T-helper 1 cell treated with Interleukin-12 subunit alpha and Interleukin-12 subunit beta and Interleukin-4 antibody, amounts not matched to agents 30 μg/mL and 1 μg/mL, for 36 hours (primary cell): ENCODE results near the gene ATXN1.

ENCODE experiments used
- H3K27ac Mint-ChIP-seq: one replicate; pipeline ENCODE4 v1.8.0; 2021; ENCODE audit warnings: mild to moderate bottlenecking, mixed read lengths
- H3K27me3 Mint-ChIP-seq: one replicate; pipeline ENCODE4 v1.8.0; 2021; ENCODE audit warnings: low read depth, mixed read lengths
- H3K36me3 Mint-ChIP-seq: one replicate; pipeline ENCODE4 v1.8.0; 2021; ENCODE audit warnings: low read depth, mixed read lengths
- H3K4me1 Mint-ChIP-seq: one replicate; pipeline ENCODE4 v1.8.0; 2021; ENCODE audit warnings: low read depth, mixed read lengths
- H3K4me3 Mint-ChIP-seq: one replicate; pipeline ENCODE4 v1.8.0; 2021; ENCODE audit warnings: mild to moderate bottlenecking, moderate library complexity, mixed read lengths
- H3K9me3 Mint-ChIP-seq: one replicate; pipeline ENCODE4 v1.8.0; 2021; ENCODE audit warnings: mixed read lengths

Gene ATXN1

DNA sequence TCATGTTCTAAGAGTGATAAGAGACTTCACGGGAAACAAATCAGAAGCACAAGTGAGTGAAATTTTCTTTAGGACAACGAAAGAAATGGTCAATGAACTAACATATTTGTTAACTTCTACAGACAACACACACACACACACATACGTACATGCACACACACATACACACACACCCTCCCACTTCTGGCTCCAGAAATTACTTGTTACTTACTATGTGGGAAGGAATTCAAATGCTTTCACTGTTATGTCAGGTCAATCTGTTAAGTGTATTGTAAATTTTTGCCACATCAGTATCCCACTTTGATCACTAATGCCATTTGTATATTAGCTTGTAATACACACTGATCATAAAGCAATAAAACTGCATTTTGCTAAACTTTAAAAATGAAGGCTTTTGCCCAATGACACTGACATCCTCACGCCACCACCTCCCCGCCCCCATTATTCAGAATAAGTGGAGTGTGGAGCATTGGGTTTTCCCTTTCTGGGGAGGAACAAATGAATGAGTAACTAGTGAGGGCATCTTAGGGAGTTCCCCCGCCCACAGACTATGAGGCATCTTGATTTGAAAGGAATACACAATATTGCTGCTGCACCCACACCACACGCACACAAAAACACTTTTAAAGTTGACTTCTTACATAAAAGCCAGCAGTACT, 76.2 kb downstream of the ATXN1 start:
- Mint-ChIP-seq H3K27ac (peak overlapping the region; percentile 81), H3K4me3 (peak overlapping the region; percentile 51)

DNA sequence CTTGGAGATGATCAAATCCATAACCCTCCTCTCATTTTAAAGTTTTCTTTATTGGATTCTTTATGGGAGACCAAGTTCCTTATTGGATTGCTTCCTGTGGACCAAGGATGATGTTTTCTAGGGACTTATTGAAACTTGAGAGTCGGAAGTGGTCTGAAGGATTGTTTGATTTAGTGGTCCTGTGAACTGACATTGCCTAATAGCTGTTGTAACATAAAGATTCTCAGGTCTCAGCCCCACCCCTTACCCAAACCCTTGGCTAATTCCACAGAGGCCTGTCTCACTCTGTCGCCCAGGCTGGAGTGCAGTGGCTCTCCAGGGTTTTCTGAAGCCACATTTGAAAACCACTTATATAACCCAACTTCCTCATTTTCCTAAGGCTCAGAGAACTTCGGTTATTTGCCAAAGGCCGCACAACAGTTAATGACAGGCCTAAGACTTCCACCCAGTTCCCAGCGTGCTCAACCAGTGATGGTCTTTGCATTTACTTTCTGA, 77.0 kb downstream of the ATXN1 start:
- Mint-ChIP-seq H3K27me3 (no peaks in the 10 kb centered on the region), H3K9me3 (no peaks in the 10 kb centered on the region), H3K4me3 (no peak overlapping the region), H3K4me1 (peaks cover 62% of the 10 kb centered on the region), H3K36me3 (peaks cover 47% of the 10 kb centered on the region), H3K27ac (no peak overlapping the region)

More for the DNA sequence above, 76.2 kb downstream of the ATXN1 start:
- Mint-ChIP-seq H3K36me3 (peaks cover 43% of the 10 kb centered on the region), H3K4me1 (peaks cover 61% of the 10 kb centered on the region), H3K27me3 (no peaks in the 10 kb centered on the region), H3K9me3 (no peaks in the 10 kb centered on the region)

DNA sequence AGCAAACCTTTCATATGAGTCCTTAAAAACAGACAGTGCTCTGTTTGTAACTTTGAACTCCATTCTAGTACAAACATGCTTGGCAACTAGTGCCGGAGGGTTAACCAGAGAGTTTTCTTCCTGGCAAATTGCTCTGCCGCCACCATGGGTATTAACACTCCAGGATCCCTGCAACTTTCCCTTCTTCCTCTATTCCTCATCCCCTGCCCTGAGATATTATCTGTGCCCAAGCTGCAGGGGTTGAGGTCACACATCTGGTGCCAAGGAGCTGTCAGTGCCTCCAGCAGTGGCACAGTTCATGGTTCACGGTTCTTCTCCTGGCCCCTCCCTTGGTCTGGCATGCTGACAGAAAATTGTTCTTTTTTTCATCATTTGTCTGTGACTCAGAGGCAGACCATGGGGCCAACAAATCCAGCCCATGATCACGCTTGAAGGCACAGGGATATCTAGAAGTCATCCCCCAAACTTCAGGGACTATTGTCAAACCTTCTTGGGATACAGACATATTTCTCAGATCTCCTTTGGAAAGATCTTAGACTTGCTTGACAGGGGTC, 77.5 kb downstream of the ATXN1 start:
- no peaks in the 10 kb centered on the region for H3K9me3 Mint-ChIP-seq
- H3K27me3 Mint-ChIP-seq = no peaks in the 10 kb centered on the region
- H3K27ac Mint-ChIP-seq = peak overlapping the region; percentile 24
- H3K4me3 Mint-ChIP-seq = no peak overlapping the region
- H3K36me3 Mint-ChIP-seq = peaks cover 49% of the 10 kb centered on the region
- peaks cover 63% of the 10 kb centered on the region for H3K4me1 Mint-ChIP-seq

DNA sequence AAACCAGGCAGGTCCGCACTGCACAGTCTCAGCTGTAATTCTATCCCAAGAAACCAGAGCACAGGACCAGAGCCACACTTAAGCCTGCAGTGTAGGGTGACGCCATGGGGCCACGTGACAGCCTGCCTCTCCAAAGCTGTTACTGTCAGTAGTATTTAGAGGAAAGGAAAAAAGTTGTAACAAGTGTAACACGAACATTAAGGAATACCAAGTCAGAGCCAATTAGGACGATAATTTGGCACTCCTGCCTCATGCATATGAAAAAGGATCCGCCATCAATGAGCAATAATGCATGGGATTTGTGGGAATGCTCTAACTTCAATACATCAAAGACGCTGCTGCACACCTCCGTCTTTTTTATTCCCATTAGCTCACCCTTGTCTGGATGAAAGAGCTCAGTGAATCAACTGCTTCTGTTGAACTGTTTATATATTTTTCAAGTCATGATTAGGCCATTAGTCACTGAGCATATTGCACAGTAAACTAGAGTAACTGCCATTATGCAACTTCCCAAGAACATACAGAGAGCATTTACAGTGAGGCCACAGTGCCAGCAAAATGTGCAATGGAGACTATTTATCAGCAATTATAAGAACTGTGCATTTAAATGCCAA, 79.9 kb downstream of the ATXN1 start:
- Mint-ChIP-seq H3K4me1 (peaks cover 52% of the 10 kb centered on the region), H3K27me3 (no peaks in the 10 kb centered on the region), H3K27ac (no peak overlapping the region), H3K9me3 (no peaks in the 10 kb centered on the region), H3K4me3 (no peak overlapping the region), H3K36me3 (peaks cover 59% of the 10 kb centered on the region)

DNA sequence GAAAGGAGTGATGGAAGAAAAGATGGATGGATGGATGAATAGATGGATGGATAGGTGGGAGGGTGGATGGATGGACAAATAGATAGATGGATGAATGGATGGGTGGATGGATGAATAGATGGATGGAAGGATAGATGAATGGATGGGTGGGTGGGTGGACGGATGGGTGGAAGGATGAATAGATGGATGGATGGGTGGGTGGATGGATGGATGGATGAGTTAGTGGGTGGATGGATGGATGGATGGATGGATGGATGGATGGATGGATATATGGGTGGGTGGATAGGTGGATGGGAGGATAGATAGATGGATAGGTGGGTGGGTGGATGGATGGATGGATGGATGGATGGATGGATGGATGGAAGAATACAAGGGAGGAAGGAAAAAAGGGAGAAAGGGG, 82.2 kb downstream of the ATXN1 start:
- no peak overlapping the region for H3K4me3 Mint-ChIP-seq
- H3K27ac Mint-ChIP-seq = no peak overlapping the region
- H3K36me3 Mint-ChIP-seq = peaks cover 62% of the 10 kb centered on the region
- H3K27me3 Mint-ChIP-seq = no peaks in the 10 kb centered on the region
- H3K4me1 Mint-ChIP-seq = peaks cover 47% of the 10 kb centered on the region
- H3K9me3 Mint-ChIP-seq = no peaks in the 10 kb centered on the region

DNA sequence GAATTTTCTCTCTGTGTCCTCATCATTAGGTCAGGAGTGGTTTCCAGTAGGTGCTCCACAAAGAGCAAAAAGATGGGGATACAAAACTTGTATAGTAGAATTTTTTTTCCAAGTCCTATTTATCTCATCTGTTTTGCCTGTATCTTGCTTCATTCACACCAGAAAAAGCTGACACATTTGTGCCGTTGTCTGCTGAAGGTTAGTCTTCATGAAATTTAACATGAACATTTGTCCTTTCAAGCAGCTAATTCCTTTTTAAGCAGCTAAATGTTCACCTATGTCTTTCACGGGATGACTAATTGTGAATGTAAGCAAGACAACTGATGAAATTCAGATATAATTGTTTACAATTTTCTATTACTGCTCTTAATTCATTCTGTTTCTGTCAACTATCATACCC, 83.8 kb downstream of the ATXN1 start:
- H3K27me3 Mint-ChIP-seq = no peaks in the 10 kb centered on the region
- peaks cover 50% of the 10 kb centered on the region for H3K36me3 Mint-ChIP-seq
- H3K9me3 Mint-ChIP-seq = no peaks in the 10 kb centered on the region
- no peak overlapping the region for H3K4me3 Mint-ChIP-seq
- peaks cover 39% of the 10 kb centered on the region for H3K4me1 Mint-ChIP-seq
- peak overlapping the region; percentile 36 for H3K27ac Mint-ChIP-seq

DNA sequence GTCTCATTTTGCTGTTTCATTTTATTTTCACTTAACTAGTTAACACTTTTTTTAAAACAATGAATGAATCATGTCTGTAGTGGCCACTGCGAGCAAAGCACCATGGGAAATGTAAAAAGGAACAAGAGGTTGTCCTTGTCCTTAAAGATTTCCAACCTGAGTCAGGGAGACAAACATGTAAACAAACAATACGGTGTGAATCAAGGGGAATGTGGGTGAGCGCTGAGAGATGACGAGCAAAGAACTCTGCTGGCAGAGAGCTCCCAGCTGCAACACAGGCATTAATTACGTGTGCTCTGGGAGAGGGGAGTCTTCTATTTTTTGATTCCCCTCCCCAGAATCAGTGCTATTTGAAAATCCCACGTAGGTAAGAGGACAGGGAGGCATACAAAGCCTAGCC, 84.3 kb downstream of the ATXN1 start:
- H3K4me1 Mint-ChIP-seq = peaks cover 43% of the 10 kb centered on the region
- H3K27me3 Mint-ChIP-seq = no peaks in the 10 kb centered on the region
- peaks cover 51% of the 10 kb centered on the region for H3K36me3 Mint-ChIP-seq
- peak overlapping the region; percentile 4 for H3K4me3 Mint-ChIP-seq
- no peaks in the 10 kb centered on the region for H3K9me3 Mint-ChIP-seq
- H3K27ac Mint-ChIP-seq = peak overlapping the region; percentile 28

DNA sequence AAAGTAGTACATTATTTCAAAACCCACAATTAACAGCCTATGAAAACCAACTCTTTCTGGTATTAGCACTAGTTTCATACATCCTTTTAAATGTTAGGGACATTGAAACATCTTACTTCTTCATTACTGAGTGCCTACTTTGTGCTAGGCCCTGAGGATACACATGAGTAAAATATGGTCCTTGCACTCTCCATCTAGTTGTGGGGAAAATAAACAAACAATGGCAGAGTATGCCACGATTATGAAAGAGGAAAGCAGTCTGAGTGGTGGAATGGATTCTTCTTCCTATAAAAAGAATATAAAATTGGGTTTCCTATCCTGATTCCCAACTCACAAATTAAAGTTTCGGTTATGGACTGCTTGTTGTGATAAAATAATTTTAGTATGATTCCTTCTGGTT, 84.9 kb downstream of the ATXN1 start:
- Mint-ChIP-seq H3K4me3 (no peak overlapping the region), H3K9me3 (no peaks in the 10 kb centered on the region), H3K36me3 (peaks cover 46% of the 10 kb centered on the region), H3K4me1 (peaks cover 43% of the 10 kb centered on the region), H3K27me3 (no peaks in the 10 kb centered on the region), H3K27ac (no peak overlapping the region)

DNA sequence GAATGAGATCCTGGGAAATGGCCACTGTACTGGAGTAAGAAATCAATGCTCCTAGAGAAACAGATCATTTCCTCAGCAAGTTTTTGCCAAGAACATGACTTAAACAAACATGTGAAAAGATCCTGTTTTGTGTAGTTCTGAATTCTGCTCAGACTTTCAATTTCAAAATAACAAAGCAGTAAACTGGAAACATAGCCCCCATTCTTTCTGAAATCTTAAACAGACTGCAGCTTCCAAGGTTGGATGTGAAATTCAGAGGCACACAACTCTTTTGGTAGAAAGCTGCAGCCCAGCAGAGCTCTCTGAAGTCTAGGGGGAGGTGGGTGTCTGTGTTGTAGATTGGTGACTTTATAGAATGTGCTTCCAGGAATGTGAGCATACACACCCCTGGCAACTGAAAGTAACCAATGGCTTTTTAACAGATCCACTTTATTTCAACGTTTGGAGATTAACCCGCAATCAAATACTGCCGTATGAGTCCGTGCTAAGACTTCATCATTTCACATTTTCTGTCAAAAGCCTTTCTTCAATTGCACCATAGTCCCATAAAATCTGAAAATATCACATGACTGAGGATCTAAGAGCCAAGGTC, 86.4 kb downstream of the ATXN1 start:
- peaks cover 44% of the 10 kb centered on the region for H3K36me3 Mint-ChIP-seq
- H3K27me3 Mint-ChIP-seq = no peaks in the 10 kb centered on the region
- H3K27ac Mint-ChIP-seq = no peak overlapping the region
- no peaks in the 10 kb centered on the region for H3K9me3 Mint-ChIP-seq
- H3K4me3 Mint-ChIP-seq = no peak overlapping the region
- H3K4me1 Mint-ChIP-seq = peaks cover 51% of the 10 kb centered on the region

DNA sequence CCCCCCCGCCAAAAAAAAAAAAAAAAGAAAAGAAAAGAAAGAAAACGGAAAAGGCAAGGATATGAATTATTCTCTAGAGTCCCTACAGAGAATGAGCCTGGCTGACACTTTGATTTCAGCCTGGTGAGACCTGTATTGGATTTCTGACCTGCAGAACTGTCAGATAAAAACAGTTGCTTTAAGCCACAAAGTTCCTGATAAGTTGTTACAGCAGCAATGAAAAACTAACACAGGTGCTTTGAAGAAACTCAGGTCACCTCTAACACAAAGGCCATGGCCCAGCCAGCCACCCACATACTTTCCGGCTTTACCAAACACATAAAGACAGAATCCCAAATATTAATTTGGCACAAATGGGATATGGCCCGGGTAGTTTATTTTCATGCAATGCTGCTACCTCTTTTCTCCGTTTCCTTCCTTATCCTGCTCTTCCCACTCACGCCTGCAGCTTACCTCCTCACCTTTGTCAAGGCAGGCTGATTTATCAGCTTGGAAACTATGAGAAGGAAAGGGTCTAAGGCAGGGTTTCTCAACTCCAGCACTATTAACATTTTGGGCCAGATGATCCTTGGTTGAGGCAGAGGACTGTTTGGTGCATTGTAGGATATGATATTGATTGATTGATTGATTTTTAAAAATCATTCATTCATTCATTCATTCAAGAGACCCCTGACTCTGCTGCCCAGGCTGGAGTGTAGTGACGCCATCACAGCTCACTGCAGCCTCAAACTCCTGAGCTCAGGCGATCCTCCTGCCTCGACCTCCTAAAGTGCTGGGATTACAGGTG, 88.1 kb downstream of the ATXN1 start:
- peaks cover 53% of the 10 kb centered on the region for H3K4me1 Mint-ChIP-seq
- no peak overlapping the region for H3K4me3 Mint-ChIP-seq
- H3K27ac Mint-ChIP-seq = peak overlapping the region; percentile 21
- no peaks in the 10 kb centered on the region for H3K9me3 Mint-ChIP-seq
- H3K36me3 Mint-ChIP-seq = peaks cover 37% of the 10 kb centered on the region
- no peaks in the 10 kb centered on the region for H3K27me3 Mint-ChIP-seq

DNA sequence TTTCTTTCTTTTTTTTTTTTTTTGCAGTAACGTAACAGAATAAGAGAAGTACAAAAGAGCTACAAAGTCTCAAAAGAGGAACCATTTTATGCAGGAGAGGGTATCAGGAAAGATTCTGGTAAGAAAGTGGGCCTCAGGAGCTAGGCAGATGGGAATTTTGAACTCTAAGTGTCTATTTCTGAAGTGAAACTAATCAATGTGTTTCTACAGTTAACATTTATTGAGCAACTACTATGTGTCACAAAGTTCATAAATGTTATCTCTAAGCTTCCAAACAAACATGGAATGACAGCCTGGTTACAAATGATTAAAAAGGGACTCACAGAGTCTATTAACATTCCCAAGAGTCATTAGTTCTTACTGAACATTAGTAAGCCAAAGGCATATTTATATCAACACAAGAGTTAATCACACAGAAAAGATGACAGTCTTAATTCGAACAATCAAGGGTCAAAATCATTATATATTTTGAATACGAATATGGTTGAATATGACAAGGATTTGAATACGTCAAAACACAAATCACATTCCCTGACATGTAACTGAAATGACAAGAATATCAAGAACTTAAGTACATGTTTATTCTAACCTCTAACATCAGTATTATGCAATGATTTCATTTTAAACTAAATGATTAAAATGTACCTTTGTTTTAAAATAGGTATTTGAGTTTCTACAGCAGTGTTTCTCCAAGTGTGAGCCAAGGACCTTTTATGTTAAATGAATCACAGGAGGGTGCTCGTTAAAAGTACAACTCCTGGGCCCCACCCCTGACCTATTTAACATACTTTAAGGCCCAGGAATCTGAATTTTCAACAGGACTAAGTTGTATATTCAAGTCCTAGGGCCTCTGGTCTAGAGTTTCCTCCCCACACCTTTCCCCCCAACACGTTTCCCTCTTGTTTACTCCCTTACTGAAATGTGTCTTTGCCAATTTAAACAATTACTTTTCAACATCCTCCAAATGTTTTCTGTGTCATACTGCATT, 89.7 kb downstream of the ATXN1 start:
- peak overlapping the region; percentile 95 for H3K27ac Mint-ChIP-seq
- no peak overlapping the region for H3K4me3 Mint-ChIP-seq
- H3K27me3 Mint-ChIP-seq = no peaks in the 10 kb centered on the region
- peaks cover 59% of the 10 kb centered on the region for H3K4me1 Mint-ChIP-seq
- H3K36me3 Mint-ChIP-seq = peaks cover 43% of the 10 kb centered on the region
- H3K9me3 Mint-ChIP-seq = no peaks in the 10 kb centered on the region

DNA sequence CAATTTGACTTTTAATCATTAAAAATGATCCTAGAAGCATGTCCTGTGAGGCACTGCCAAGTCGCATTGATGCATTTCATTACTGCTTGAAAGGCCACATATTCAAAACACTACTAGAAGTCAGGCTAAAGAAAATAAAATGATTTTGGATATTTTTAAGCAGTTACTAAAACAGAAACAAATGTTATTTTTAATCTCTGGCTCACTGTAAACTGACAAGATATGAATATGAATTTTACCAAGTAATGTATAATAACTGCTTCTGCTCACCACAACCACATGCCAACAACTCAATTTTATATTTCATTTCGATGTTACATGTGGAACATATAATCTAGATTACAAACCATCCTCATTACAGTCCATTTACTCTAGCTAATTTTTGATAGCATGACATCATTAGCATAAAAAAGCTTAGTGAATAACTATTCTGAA, 90.6 kb downstream of the ATXN1 start:
- Mint-ChIP-seq H3K27me3 (no peaks in the 10 kb centered on the region), H3K4me3 (peak overlapping the region; percentile 68), H3K27ac (peak overlapping the region; percentile 95), H3K9me3 (no peaks in the 10 kb centered on the region), H3K4me1 (peaks cover 60% of the 10 kb centered on the region), H3K36me3 (peaks cover 44% of the 10 kb centered on the region)

DNA sequence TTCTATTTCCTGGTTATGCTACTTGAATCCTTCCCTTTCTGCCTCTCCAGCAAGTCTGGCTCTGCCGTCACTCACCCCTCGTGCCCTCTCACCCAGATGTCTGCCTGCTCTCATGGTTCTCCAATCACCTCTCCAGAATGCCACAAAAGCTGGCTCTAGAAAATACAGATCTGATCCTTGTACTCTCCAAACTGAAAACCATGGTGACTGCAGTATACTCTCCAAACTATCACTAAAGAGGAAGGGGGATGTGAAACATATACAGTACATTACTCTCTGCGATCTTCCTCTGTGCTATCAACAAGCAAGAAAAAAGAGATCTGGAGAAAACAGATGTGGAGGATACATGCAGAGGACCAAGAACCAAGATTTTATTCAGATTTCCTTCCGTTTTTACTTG, 91.1 kb downstream of the ATXN1 start:
- Mint-ChIP-seq H3K4me1 (peaks cover 59% of the 10 kb centered on the region), H3K36me3 (peaks cover 44% of the 10 kb centered on the region), H3K4me3 (peak overlapping the region; percentile 68), H3K27me3 (no peaks in the 10 kb centered on the region), H3K9me3 (no peaks in the 10 kb centered on the region), H3K27ac (peak overlapping the region; percentile 95)
